Upper lobe of left lung (tissue), 4 donors: ENCODE data around the gene AADACL3.

Experiments used
- CTCF ChIP-seq, 6 experiments: fragments of 450-650 bp in 4 of 6; fragments of 200-600 bp in 2 of 6; sonication (generic) in 2 of 6; IDR thresholded peaks; one replicate each; pipeline ENCODE4 v1.5.1; 2016 to 2019; ENCODE audit warnings: antibody characterized with exemption in 6 of 6
- POLR2A ChIP-seq, 4 donors: fragments of 450-650 bp; IDR thresholded peaks; one replicate each; pipeline ENCODE4 v1.5.1; 2016 to 2017; ENCODE audit warnings: antibody characterized with exemption in 4 of 4, mild to moderate bottlenecking in 2 of 4
- POLR2AphosphoS5 ChIP-seq, 2 donors: sonication (generic); formaldehyde crosslinking; IDR thresholded peaks; one replicate each; pipeline ENCODE4 v1.5.1; 2017; ENCODE audit warnings: antibody characterized with exemption in 2 of 2

- no peak for TF ChIP-seq CTCF (IDR thresholded peaks at IDR 0.05)
- TF ChIP-seq POLR2A (IDR thresholded peaks at IDR 0.05), result no peak
- TF ChIP-seq POLR2AphosphoS5 (IDR thresholded peaks at IDR 0.05), result no peak
Observed at GRCh38 chr1:12709696-12710095, 6.2 kb upstream of the AADACL3 start.
